ENCODE data around the gene OR2T35. TPM values are rescaled to one million over a fixed set of nuclear protein-coding genes. Genes with fewer than 3 reads are reported as not detected.

OR2T35 gene
- total RNA-seq, 1 donor from 2014 or later: not detected

DNA sequence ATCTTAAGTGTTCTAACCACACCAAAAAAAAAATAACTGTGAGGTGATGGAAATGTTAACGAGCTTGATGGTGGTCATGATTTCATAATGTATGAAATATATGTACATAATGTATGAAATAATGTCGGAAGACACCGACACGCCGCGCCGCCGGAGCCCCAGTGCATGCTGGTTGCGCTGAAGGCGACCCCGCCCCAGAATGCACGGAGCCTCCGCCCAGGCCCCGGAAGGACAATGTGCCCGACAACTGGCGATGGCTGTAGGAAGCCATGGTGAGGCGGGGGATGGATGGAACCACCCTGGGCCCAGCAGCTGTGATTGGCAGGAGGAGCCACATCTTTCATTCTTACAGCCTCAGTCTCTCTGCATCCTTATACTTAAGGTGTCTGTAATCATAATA, 55.0 kb downstream of the OR2T35 start:
- H3K4me3 ChIP-seq: no peak overlapping the region
- H3K36me3 ChIP-seq: no peaks in the 10 kb centered on the region
- no peak overlapping the region for H3K27ac ChIP-seq
- TF ChIP-seq, protein P1, sequence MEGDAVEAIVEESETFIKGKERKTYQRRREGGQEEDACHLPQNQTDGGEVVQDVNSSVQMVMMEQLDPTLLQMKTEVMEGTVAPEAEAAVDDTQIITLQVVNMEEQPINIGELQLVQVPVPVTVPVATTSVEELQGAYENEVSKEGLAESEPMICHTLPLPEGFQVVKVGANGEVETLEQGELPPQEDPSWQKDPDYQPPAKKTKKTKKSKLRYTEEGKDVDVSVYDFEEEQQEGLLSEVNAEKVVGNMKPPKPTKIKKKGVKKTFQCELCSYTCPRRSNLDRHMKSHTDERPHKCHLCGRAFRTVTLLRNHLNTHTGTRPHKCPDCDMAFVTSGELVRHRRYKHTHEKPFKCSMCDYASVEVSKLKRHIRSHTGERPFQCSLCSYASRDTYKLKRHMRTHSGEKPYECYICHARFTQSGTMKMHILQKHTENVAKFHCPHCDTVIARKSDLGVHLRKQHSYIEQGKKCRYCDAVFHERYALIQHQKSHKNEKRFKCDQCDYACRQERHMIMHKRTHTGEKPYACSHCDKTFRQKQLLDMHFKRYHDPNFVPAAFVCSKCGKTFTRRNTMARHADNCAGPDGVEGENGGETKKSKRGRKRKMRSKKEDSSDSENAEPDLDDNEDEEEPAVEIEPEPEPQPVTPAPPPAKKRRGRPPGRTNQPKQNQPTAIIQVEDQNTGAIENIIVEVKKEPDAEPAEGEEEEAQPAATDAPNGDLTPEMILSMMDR (IDR thresholded peaks at IDR 0.05): no peak
- no peaks in the 10 kb centered on the region for H3K27me3 ChIP-seq
- intact Hi-C loops (cut with DNase I): no loop called here
- H3K9me3 ChIP-seq: no peaks in the 10 kb centered on the region
- no peak for DNase-seq (ENCODE audit: low spot score in 2 of 2)
- H3K4me1 ChIP-seq: no peaks in the 10 kb centered on the region

GRCh38 chr1:248589334-248589733, 55.7 kb downstream of the OR2T35 start:
- TF ChIP-seq, protein P1 (IDR thresholded peaks at IDR 0.05): no peak
- H3K4me1 ChIP-seq: no peaks in the 10 kb centered on the region

More at GRCh38 chr1:248589334-248589733, 55.7 kb downstream of the OR2T35 start:
- Histone ChIP-seq H3K36me3 (no peaks in the 10 kb centered on the region), H3K9me3 (no peaks in the 10 kb centered on the region), H3K27ac (no peak overlapping the region), H3K4me3 (no peak overlapping the region), H3K27me3 (no peaks in the 10 kb centered on the region)
- intact Hi-C loops (cut with DNase I): no loop called here
- DNase-seq (ENCODE audit: low spot score in 2 of 2): no peak

Other genes with a start within 250 kb of the OR2T35 start
- gene OR2T1, start 242.2 kb downstream of the OR2T35 start, total RNA-seq: not detected
- not detected for gene OR2T2, start 199.6 kb downstream of the OR2T35 start, total RNA-seq
- not detected for gene OR2T3, start 171.9 kb downstream of the OR2T35 start, total RNA-seq
- gene OR2T5, start 156.7 kb downstream of the OR2T35 start, total RNA-seq: not detected
- gene OR2G6, start 137.2 kb downstream of the OR2T35 start, total RNA-seq: not detected
- gene OR2T29, start 82.5 kb downstream of the OR2T35 start, total RNA-seq: not detected
- gene OR2T34, start 70.5 kb downstream of the OR2T35 start, total RNA-seq: not detected
- gene OR2T10, start 47.6 kb downstream of the OR2T35 start, total RNA-seq: not detected
- 2.8 TPM for gene OR2T11, start 10.2 kb downstream of the OR2T35 start, total RNA-seq
- not detected for gene OR2T27, start 10.2 kb upstream of the OR2T35 start, total RNA-seq
- gene OR14I1, start 57.5 kb upstream of the OR2T35 start, total RNA-seq: not detected
- gene LYPD8, start 110.5 kb upstream of the OR2T35 start, total RNA-seq: not detected
- 15.9 TPM for gene SH3BP5L, start 180.6 kb upstream of the OR2T35 start, total RNA-seq
- gene ZNF672, start 192.9 kb upstream of the OR2T35 start, total RNA-seq: 30.9 TPM
- 13.8 TPM for gene ZNF692, start 213.8 kb upstream of the OR2T35 start, total RNA-seq

Data from ascending aorta (tissue), 2 donors.